IgD-negative memory B cell (primary cell): Measurements from ENCODE around the gene RNF144B. TPM values are rescaled to one million over a fixed set of nuclear protein-coding genes. Genes with fewer than 3 reads are reported as not detected.

Experiments used
- H3K27ac Mint-ChIP-seq, 3 donors: one replicate each; pipeline ENCODE4 v1.8.0; 2020 to 2022; ENCODE audit warnings: mild to moderate bottlenecking in 3 of 3, mixed read lengths in 3 of 3, moderate library complexity in 1 of 3
- H3K27me3 Mint-ChIP-seq: one replicate; pipeline ENCODE4 v1.8.0; 2021; ENCODE audit warnings: mixed read lengths
- H3K36me3 Mint-ChIP-seq: one replicate; pipeline ENCODE4 v1.8.0; 2020; ENCODE audit warnings: mild to moderate bottlenecking, mixed read lengths
- H3K4me1 Mint-ChIP-seq, 3 donors: one replicate each; pipeline ENCODE4 v1.8.0; 2020 to 2022; ENCODE audit warnings: mixed read lengths in 3 of 3, mild to moderate bottlenecking in 1 of 3
- H3K4me3 Mint-ChIP-seq, 4 donors: one replicate each; pipeline ENCODE4 v1.8.0; 2020 to 2022; ENCODE audit warnings: mild to moderate bottlenecking in 4 of 4, mixed read lengths in 4 of 4, moderate library complexity in 3 of 4
- H3K9me3 Mint-ChIP-seq, 3 donors: one replicate each; pipeline ENCODE4 v1.8.0; 2020 to 2021; ENCODE audit warnings: mixed read lengths in 3 of 3, mild to moderate bottlenecking in 1 of 3
- polyA plus RNA-seq: library from polyadenylated mRNA; unstranded; fragments of 300-500 nt; fragmentation: Illumina TruSeq; gene quantifications from one replicate; pipeline ENCODE4 v1.2.3, GENCODE V29; 2021

RNF144B gene
- polyA plus RNA-seq, 1 donor from 2014 or later: 6.2 TPM

GRCh38 chr6:18429655-18430297 lies 42.6 kb downstream of the RNF144B start:
- Mint-ChIP-seq H3K4me3 (no peak overlapping the region), H3K9me3 (no peaks in the 10 kb centered on the region), H3K36me3 (peaks cover 13% of the 10 kb centered on the region), H3K4me1 (peaks cover 0 to 5% (median 0%) of the 10 kb centered on the region in 3 donors), H3K27ac (no peak overlapping the region), H3K27me3 (no peaks in the 10 kb centered on the region)

- no peaks in the 10 kb centered on the region for H3K9me3 Mint-ChIP-seq
- peaks cover 11% of the 10 kb centered on the region for H3K36me3 Mint-ChIP-seq
- H3K27me3 Mint-ChIP-seq: no peaks in the 10 kb centered on the region
- H3K27ac Mint-ChIP-seq: no peak overlapping the region
- no peaks in the 10 kb centered on the region for H3K4me1 Mint-ChIP-seq
- H3K4me3 Mint-ChIP-seq: no peak overlapping the region
Observed at GRCh38 chr6:18431581-18431980, 44.4 kb downstream of the RNF144B start.

GRCh38 chr6:18432180-18432579 lies 45.0 kb downstream of the RNF144B start:
- no peak overlapping the region for H3K4me3 Mint-ChIP-seq
- H3K4me1 Mint-ChIP-seq: no peaks in the 10 kb centered on the region
- H3K36me3 Mint-ChIP-seq: peaks cover 11% of the 10 kb centered on the region
- H3K27me3 Mint-ChIP-seq: no peaks in the 10 kb centered on the region
- H3K27ac Mint-ChIP-seq: no peak overlapping the region
- H3K9me3 Mint-ChIP-seq: no peaks in the 10 kb centered on the region

- H3K9me3 Mint-ChIP-seq: no peaks in the 10 kb centered on the region
- no peak overlapping the region for H3K27ac Mint-ChIP-seq
- H3K4me1 Mint-ChIP-seq: no peaks in the 10 kb centered on the region
- H3K36me3 Mint-ChIP-seq: peaks cover 9% of the 10 kb centered on the region
- H3K27me3 Mint-ChIP-seq: no peaks in the 10 kb centered on the region
- H3K4me3 Mint-ChIP-seq: no peak overlapping the region
Observed at GRCh38 chr6:18432619-18433018, 45.5 kb downstream of the RNF144B start.

- peaks cover 5% of the 10 kb centered on the region for H3K36me3 Mint-ChIP-seq
Observed at GRCh38 chr6:18433059-18433458, 45.9 kb downstream of the RNF144B start.

GRCh38 chr6:18436341-18436740 lies 49.2 kb downstream of the RNF144B start:
- peaks cover 9% of the 10 kb centered on the region for H3K36me3 Mint-ChIP-seq
- no peak overlapping the region for H3K4me3 Mint-ChIP-seq
- no peaks in the 10 kb centered on the region for H3K27me3 Mint-ChIP-seq
- H3K4me1 Mint-ChIP-seq: peaks cover 0 to 6% (median 1%) of the 10 kb centered on the region in 3 donors
- H3K27ac Mint-ChIP-seq: no peak overlapping the region
- no peaks in the 10 kb centered on the region for H3K9me3 Mint-ChIP-seq

More at GRCh38 chr6:18433059-18433458, 45.9 kb downstream of the RNF144B start:
- no peaks in the 10 kb centered on the region for H3K4me1 Mint-ChIP-seq
- H3K27me3 Mint-ChIP-seq: no peaks in the 10 kb centered on the region
- H3K4me3 Mint-ChIP-seq: no peak overlapping the region
- no peak overlapping the region for H3K27ac Mint-ChIP-seq
- H3K9me3 Mint-ChIP-seq: no peaks in the 10 kb centered on the region

GRCh38 chr6:18439581-18439980 lies 52.4 kb downstream of the RNF144B start:
- Mint-ChIP-seq H3K36me3 (peaks cover 6% of the 10 kb centered on the region), H3K27ac (no peak overlapping the region), H3K9me3 (no peaks in the 10 kb centered on the region), H3K27me3 (no peaks in the 10 kb centered on the region), H3K4me3 (no peak overlapping the region), H3K4me1 (peaks cover 4 to 6% (median 5%) of the 10 kb centered on the region in 3 donors)

GRCh38 chr6:18441251-18441979 lies 54.3 kb downstream of the RNF144B start:
- Mint-ChIP-seq H3K4me3 (no peak overlapping the region), H3K27me3 (no peaks in the 10 kb centered on the region), H3K36me3 (peaks cover 8% of the 10 kb centered on the region), H3K4me1 (peaks cover 4 to 13% (median 7%) of the 10 kb centered on the region in 3 donors), H3K27ac (no peak overlapping the region), H3K9me3 (no peaks in the 10 kb centered on the region)

GRCh38 chr6:18444111-18444510 lies 57.0 kb downstream of the RNF144B start:
- Mint-ChIP-seq H3K4me1 (peaks cover 3 to 13% (median 7%) of the 10 kb centered on the region in 3 donors), H3K36me3 (peaks cover 7% of the 10 kb centered on the region), H3K9me3 (no peaks in the 10 kb centered on the region), H3K27me3 (no peaks in the 10 kb centered on the region), H3K27ac (no peak overlapping the region), H3K4me3 (no peak overlapping the region)

- Mint-ChIP-seq H3K4me1 (peaks cover 3 to 13% (median 4%) of the 10 kb centered on the region in 3 donors), H3K27ac (no peak overlapping the region), H3K27me3 (no peaks in the 10 kb centered on the region), H3K36me3 (peaks cover 4% of the 10 kb centered on the region), H3K4me3 (no peak overlapping the region), H3K9me3 (no peaks in the 10 kb centered on the region)
Observed at GRCh38 chr6:18445228-18445627, 58.1 kb downstream of the RNF144B start.

GRCh38 chr6:18446771-18447170 lies 59.6 kb downstream of the RNF144B start:
- Mint-ChIP-seq H3K27me3 (no peaks in the 10 kb centered on the region), H3K4me3 (no peak overlapping the region)

GRCh38 chr6:18447552-18447951 lies 60.4 kb downstream of the RNF144B start:
- H3K4me3 Mint-ChIP-seq: no peak overlapping the region
- no peak overlapping the region for H3K27ac Mint-ChIP-seq
- H3K9me3 Mint-ChIP-seq: no peaks in the 10 kb centered on the region
- no peaks in the 10 kb centered on the region for H3K27me3 Mint-ChIP-seq
- H3K4me1 Mint-ChIP-seq: peaks cover 2 to 18% (median 4%) of the 10 kb centered on the region in 3 donors
- H3K36me3 Mint-ChIP-seq: peaks cover 5% of the 10 kb centered on the region

More at GRCh38 chr6:18446771-18447170, 59.6 kb downstream of the RNF144B start:
- peaks cover 3% of the 10 kb centered on the region for H3K36me3 Mint-ChIP-seq
- H3K9me3 Mint-ChIP-seq: no peaks in the 10 kb centered on the region
- H3K27ac Mint-ChIP-seq: no peak overlapping the region
- H3K4me1 Mint-ChIP-seq: peaks cover 1 to 18% (median 3%) of the 10 kb centered on the region in 3 donors

GRCh38 chr6:18451756-18452155 lies 64.6 kb downstream of the RNF144B start:
- Mint-ChIP-seq H3K4me3 (no peak overlapping the region), H3K4me1 (peaks cover 0 to 5% (median 3%) of the 10 kb centered on the region in 3 donors), H3K9me3 (no peaks in the 10 kb centered on the region), H3K36me3 (peaks cover 3% of the 10 kb centered on the region), H3K27me3 (no peaks in the 10 kb centered on the region), H3K27ac (no peak overlapping the region)

GRCh38 chr6:18454446-18454845 lies 67.3 kb downstream of the RNF144B start:
- H3K36me3 Mint-ChIP-seq: peaks cover 7% of the 10 kb centered on the region
- no peak overlapping the region for H3K4me3 Mint-ChIP-seq
- no peaks in the 10 kb centered on the region for H3K9me3 Mint-ChIP-seq
- H3K4me1 Mint-ChIP-seq: peaks cover 0 to 8% (median 3%) of the 10 kb centered on the region in 3 donors
- no peaks in the 10 kb centered on the region for H3K27me3 Mint-ChIP-seq
- no peak overlapping the region for H3K27ac Mint-ChIP-seq

GRCh38 chr6:18457065-18457737 lies 70.1 kb downstream of the RNF144B start:
- Mint-ChIP-seq H3K27me3 (no peaks in the 10 kb centered on the region), H3K9me3 (peaks cover 0 to 1% (median 0%) of the 10 kb centered on the region in 3 donors), H3K27ac (no peak overlapping the region), H3K36me3 (peaks cover 17% of the 10 kb centered on the region), H3K4me1 (peaks cover 0 to 3% (median under 1%) of the 10 kb centered on the region in 3 donors), H3K4me3 (no peak overlapping the region)
